GM12801 (cell line): Measurements from ENCODE around the gene P2RY6.

Experiments
- CTCF ChIP-seq: IDR thresholded peaks from one replicate; pipeline ENCODE4 v1.5.1; 2011; ENCODE audit warnings: control low read depth; ENCODE audit not compliant: insufficient read length; ENCODE audit errors: extremely low read depth

P2RY6 gene

DNA sequence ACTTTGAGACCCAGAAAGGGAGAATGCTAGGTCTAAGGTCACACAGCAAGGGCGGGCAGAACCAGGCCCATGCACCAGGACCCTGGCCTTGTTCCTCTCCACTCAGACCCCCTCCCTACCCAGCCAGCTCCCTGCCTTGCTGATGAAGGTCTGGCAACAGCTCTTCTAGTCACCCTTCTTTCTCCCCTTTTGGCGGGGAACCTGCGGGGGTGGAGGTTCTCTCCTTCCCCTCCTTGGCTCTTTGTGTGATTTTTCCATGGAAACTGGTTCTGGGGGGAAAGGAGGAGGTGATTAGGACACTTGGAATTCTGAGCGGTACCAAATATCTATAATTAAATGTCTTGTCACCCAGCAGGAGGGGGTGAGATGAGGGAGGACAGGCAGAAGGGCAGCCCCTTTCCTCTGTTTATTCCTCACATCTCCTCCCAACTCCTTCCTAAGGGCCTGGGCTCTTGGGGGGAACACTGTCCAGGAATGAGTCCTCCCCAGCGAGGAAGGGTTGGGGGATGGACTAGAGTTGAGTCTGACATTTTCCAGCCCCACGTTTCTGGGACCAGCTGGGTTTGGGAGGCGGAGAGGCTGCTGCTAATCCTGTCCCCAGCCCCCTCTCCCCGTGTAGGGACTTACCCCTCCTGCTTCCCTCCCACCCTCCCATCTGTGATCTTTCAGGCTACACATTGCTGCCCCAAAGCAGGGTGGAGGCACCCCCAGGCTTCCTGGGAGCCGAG is 43.3 kb downstream of the P2RY6 start:
- no peak for TF ChIP-seq CTCF

- TF ChIP-seq CTCF, result no peak
These were observed 44.3 kb downstream of the P2RY6 start for GRCh38 chr11:73316422-73316821.

- TF ChIP-seq CTCF, result no peak
These were observed 45.2 kb downstream of the P2RY6 start for GRCh38 chr11:73317373-73317772.

DNA sequence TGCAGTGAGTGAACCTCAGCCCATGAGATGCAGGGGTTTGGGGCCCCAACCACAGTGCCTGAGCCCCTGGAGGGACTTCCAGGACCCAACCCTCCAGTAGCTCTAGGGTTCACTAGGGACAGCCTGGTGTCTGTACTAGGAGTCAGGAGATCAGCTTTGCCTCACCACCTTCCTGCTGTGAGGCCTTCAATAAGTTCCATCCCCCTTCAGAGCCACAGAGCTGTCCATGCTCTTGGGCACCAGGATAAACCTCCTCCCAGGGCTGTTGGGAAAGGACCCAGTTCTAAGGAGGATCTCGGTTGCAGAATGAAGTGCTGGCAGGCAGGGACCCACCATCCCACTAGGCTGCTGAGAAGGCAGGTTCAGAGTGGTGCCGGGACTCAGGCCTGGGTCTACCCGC is 45.7 kb downstream of the P2RY6 start:
- no peak for TF ChIP-seq CTCF

GRCh38 chr11:73318501-73319011 is 46.4 kb downstream of the P2RY6 start:
- TF ChIP-seq CTCF, result no peak

DNA sequence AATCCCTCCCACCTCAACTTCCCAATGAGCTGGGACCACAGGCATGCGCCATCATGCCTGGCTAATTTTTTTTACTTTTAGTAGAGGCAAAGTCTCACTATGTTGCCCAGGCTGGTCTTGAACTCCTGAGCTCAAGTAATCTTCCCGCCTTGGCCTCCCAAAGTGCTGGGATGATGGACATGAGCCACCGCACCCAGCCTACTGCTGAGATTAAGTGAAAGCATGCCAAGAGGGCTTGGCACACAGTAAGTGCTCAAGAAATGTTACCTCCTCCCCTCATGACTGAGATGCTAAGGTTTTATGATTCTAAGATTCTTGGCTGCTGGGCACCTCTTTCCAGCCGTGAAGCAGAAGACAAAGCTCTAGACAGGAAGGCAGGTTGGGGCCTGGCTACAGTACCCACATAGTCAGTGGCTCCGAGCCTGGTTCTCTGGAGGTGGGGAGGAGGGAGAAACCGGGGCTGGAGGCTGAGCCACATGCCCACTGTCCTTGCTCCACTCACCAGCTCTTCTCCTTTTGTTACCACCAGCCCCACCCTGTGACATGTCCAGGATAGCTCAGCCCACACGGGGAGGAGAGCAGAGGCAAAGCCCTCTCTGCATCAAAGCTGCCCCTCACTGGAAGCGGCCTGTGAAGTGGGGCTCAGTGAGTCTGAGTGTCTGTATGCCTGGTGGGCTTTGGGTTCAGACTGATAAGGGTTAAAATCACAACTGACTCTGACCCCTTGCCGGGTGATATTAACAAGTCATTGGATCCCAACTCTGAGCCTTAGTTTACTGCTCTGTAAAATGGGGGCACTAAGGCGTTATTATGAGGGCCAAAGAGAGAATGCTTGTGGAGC is 48.8 kb downstream of the P2RY6 start:
- no peak for TF ChIP-seq CTCF

DNA sequence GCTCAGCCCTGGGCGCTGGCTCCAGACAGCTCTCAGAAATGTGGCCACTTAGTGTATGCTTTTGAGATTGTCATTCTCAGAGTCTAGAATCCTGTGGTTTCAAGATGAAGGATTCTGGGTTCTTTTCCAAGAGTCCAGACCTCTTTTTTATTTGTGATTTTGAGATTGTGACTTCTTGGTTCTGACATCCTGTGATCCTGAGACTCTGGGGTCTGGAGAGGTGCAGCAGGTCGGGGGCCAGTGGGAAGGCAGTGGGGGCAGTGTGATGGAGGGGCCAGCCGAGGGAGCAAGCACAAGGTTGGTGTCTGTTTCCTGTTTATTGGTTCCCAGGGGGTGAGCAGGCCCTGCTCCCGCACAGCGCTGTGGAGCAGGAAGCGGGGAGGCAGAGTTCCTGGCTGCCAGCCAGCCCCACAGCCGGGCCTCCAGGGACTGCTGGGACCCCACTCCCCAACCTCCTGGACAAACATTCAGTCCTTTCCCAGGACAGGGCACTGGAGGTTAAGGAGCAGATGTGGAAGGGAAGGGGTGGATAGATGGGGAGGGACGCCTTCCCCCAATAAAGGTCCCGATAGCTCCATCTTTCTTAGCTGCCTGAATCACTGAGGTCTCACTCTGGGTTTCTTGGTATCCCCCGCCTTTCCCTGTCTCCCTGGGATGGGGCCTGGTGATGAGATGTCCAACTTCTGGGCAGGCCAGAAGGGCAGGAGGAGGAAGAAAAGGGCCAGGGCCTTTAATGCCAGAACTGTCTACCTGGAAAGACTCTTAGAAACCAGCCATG is 49.7 kb downstream of the P2RY6 start:
- no peak for TF ChIP-seq CTCF
